Measurements from ENCODE around the gene PSMF1. TPM values are rescaled to one million over a fixed set of nuclear protein-coding genes. Genes with fewer than 3 reads are reported as not detected.

Gene PSMF1
- total and polyA plus RNA-seq, 2 of the 13 experiments (the other 11 are each of a cell fraction or from before 2014, with no cell fraction given), result 82.5 to 86.0 TPM

GRCh38 chr20:1165941-1166340 is 47.5 kb downstream of the PSMF1 start (continued):
- TF ChIP-seq ATF5 (CRISPR knock-in tag; IDR thresholded peaks at IDR 0.05; ENCODE audit: low read depth) (no peak), DNMT3B (CRISPR knock-in tag; conservative IDR thresholded peaks at IDR 0.05) (no peak), ZNF746 (CRISPR knock-in tag; IDR thresholded peaks at IDR 0.05) (no peak), ZNF766 (CRISPR knock-in tag; IDR thresholded peaks at IDR 0.05; ENCODE audit: borderline replicate concordance) (no peak), WIZ (CRISPR knock-in tag; IDR thresholded peaks at IDR 0.05) (0 out of 2 replicates have a peak, but pooled peaks have one; percentile 82), ONECUT2 (CRISPR knock-in tag; IDR thresholded peaks at IDR 0.05) (no peak), HNRNPH1 (optimal IDR thresholded peaks at IDR 0.05; ENCODE audit: low read depth, low read length) (no peak), EEA1 (CRISPR knock-in tag; IDR thresholded peaks at IDR 0.05; ENCODE audit: borderline replicate concordance) (no peak), ZNF382 (CRISPR knock-in tag; IDR thresholded peaks at IDR 0.05; ENCODE audit: borderline replicate concordance) (no peak), JARID2 (CRISPR knock-in tag; IDR thresholded peaks at IDR 0.05; ENCODE audit: insufficient replicate concordance) (no peak), ZSCAN20 (CRISPR knock-in tag; IDR thresholded peaks at IDR 0.05; ENCODE audit: borderline replicate concordance) (no peak), ZNF501 (CRISPR knock-in tag; IDR thresholded peaks at IDR 0.05) (no peak), ZEB1 (IDR thresholded peaks at IDR 0.05; ENCODE audit: insufficient replicate concordance, low read depth) (no peak), ZFP41 (CRISPR knock-in tag; IDR thresholded peaks at IDR 0.05; ENCODE audit: borderline replicate concordance) (peak; percentile 68; the same call in 1 of the 2 replicates), MXI1 (IDR thresholded peaks at IDR 0.05; ENCODE audit: borderline replicate concordance, low read depth, low read length) (0 out of 3 replicates have a peak, but pooled peaks have one; percentile 19), ATRX (CRISPR knock-in tag; IDR thresholded peaks at IDR 0.05; ENCODE audit: borderline replicate concordance) (no peak), LCORL (IDR thresholded peaks at IDR 0.05) (no peak), LCORL (CRISPR knock-in tag; IDR thresholded peaks at IDR 0.05) (peak; percentile 32; the same call in 1 of the 2 replicates), SALL1 (CRISPR knock-in tag; IDR thresholded peaks at IDR 0.05) (peak; percentile 70), ZNF7 (CRISPR knock-in tag; IDR thresholded peaks at IDR 0.05) (no peak), ZBTB38 (CRISPR knock-in tag; IDR thresholded peaks at IDR 0.05) (peak; percentile 56), SP5 (CRISPR knock-in tag; IDR thresholded peaks at IDR 0.05; ENCODE audit: borderline replicate concordance, low read depth) (no peak)
- TF ChIP-seq, protein P1, sequence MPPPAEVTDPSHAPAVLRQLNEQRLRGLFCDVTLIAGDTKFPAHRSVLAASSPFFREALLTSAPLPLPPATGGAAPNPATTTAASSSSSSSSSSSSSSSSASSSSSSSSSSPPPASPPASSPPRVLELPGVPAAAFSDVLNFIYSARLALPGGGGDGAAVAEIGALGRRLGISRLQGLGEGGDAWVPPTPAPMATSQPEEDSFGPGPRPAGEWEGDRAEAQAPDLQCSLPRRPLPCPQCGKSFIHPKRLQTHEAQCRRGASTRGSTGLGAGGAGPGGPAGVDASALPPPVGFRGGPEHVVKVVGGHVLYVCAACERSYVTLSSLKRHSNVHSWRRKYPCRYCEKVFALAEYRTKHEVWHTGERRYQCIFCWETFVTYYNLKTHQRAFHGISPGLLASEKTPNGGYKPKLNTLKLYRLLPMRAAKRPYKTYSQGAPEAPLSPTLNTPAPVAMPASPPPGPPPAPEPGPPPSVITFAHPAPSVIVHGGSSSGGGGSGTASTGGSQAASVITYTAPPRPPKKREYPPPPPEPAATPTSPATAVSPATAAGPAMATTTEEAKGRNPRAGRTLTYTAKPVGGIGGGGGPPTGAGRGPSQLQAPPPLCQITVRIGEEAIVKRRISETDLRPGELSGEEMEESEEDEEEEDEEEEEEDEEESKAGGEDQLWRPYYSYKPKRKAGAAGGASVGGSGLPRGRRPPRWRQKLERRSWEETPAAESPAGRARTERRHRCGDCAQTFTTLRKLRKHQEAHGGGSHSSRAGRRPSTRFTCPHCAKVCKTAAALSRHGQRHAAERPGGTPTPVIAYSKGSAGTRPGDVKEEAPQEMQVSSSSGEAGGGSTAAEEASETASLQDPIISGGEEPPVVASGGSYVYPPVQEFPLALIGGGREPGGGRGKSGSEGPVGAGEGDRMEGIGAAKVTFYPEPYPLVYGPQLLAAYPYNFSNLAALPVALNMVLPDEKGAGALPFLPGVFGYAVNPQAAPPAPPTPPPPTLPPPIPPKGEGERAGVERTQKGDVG (CRISPR knock-in tag; IDR thresholded peaks at IDR 0.05; ENCODE audit: borderline replicate concordance), result peak; percentile 31; the same call in 1 of the 2 replicates
- TF ChIP-seq, protein P2, sequence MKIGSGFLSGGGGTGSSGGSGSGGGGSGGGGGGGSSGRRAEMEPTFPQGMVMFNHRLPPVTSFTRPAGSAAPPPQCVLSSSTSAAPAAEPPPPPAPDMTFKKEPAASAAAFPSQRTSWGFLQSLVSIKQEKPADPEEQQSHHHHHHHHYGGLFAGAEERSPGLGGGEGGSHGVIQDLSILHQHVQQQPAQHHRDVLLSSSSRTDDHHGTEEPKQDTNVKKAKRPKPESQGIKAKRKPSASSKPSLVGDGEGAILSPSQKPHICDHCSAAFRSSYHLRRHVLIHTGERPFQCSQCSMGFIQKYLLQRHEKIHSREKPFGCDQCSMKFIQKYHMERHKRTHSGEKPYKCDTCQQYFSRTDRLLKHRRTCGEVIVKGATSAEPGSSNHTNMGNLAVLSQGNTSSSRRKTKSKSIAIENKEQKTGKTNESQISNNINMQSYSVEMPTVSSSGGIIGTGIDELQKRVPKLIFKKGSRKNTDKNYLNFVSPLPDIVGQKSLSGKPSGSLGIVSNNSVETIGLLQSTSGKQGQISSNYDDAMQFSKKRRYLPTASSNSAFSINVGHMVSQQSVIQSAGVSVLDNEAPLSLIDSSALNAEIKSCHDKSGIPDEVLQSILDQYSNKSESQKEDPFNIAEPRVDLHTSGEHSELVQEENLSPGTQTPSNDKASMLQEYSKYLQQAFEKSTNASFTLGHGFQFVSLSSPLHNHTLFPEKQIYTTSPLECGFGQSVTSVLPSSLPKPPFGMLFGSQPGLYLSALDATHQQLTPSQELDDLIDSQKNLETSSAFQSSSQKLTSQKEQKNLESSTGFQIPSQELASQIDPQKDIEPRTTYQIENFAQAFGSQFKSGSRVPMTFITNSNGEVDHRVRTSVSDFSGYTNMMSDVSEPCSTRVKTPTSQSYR (CRISPR knock-in tag; IDR thresholded peaks at IDR 0.05; ENCODE audit: borderline replicate concordance), result no peak
- TF ChIP-seq, protein P3, sequence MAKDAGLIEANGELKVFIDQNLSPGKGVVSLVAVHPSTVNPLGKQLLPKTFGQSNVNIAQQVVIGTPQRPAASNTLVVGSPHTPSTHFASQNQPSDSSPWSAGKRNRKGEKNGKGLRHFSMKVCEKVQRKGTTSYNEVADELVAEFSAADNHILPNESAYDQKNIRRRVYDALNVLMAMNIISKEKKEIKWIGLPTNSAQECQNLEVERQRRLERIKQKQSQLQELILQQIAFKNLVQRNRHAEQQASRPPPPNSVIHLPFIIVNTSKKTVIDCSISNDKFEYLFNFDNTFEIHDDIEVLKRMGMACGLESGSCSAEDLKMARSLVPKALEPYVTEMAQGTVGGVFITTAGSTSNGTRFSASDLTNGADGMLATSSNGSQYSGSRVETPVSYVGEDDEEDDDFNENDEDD (CRISPR knock-in tag; IDR thresholded peaks at IDR 0.05; ENCODE audit: borderline replicate concordance), result no peak
